Thyroid gland (tissue), 4 donors: ENCODE measurements around the gene ZNF536. TPM values are rescaled to one million over a fixed set of nuclear protein-coding genes. Genes with fewer than 3 reads are reported as not detected.

Source experiments
- DNase-seq, 2 donors: peaks; one replicate each; pipeline ENCODE4 v3.0.0-alpha.2; 2019
- H3K27ac ChIP-seq, 3 donors: fragments of 200-600 bp; sonication (generic); 1 replicate in 2 of 3; 2 replicates in 1 of 3; pipeline ENCODE4 v1.5.1; 2016 to 2019; ENCODE audit warnings: mild to moderate bottlenecking in 1 of 3, moderate library complexity in 1 of 3
- H3K27me3 ChIP-seq: fragments of 200-600 bp; sonication (generic); one replicate; pipeline ENCODE4 v1.5.1; 2019
- H3K36me3 ChIP-seq, 2 donors: fragments of 200-600 bp; sonication (generic); one replicate each; pipeline ENCODE4 v1.5.1; 2016 to 2019
- H3K4me1 ChIP-seq, 2 donors: fragments of 200-600 bp; sonication (generic); one replicate each; pipeline ENCODE4 v1.5.1; 2017 to 2019
- H3K4me3 ChIP-seq, 3 donors: fragments of 200-600 bp; sonication (generic); replicated peaks in 1 of 3; 1 replicate in 2 of 3; 2 replicates in 1 of 3; pipeline ENCODE4 v1.5.1; 2016; ENCODE audit warnings: mild to moderate bottlenecking in 1 of 3
- H3K9me3 ChIP-seq: fragments of 200-600 bp; sonication (generic); one replicate; pipeline ENCODE4 v1.5.1; 2017
- POLR2A ChIP-seq, 2 donors: fragments of 450-650 bp; IDR thresholded peaks; one replicate each; pipeline ENCODE4 v1.6.1; 2017; ENCODE audit warnings: antibody characterized with exemption in 2 of 2, mild to moderate bottlenecking in 2 of 2, moderate library complexity in 1 of 2
- WGBS, 2 donors: methylation state at CpG; one replicate each; pipeline ENCODE4 v1.1.5; 2017; 5-methylcytosine and 5-hydroxymethylcytosine counted together
- intact Hi-C: fragments of 100-400 bp; cut with DNase I; formaldehyde crosslinking; loops from one replicate; pipeline ENCODE4 v1.15.1; 2023
- total RNA-seq, 4 donors: library from RNA; depleted of rRNA; stranded (reverse); fragments of >200 nt; gene quantifications; one replicate each; pipeline ENCODE4 v1.2.3, GENCODE V29; 2016
- TF ChIP-seq, protein P1 (sequence below), 6 experiments: fragments of 200-600 bp in 3 of 6; fragments of 450-650 bp in 3 of 6; sonication (generic) in 3 of 6; IDR thresholded peaks; one replicate each; pipeline ENCODE4 v1.5.1; 2016 to 2019; ENCODE audit warnings: antibody characterized with exemption in 6 of 6, mild to moderate bottlenecking in 2 of 6, inconsistent platforms in 1 of 6, moderate library complexity in 1 of 6

Gene ZNF536
- total RNA-seq, 4 donors from 2014 or later = 1.1 to 10.8 (median 5.3) TPM

DNA sequence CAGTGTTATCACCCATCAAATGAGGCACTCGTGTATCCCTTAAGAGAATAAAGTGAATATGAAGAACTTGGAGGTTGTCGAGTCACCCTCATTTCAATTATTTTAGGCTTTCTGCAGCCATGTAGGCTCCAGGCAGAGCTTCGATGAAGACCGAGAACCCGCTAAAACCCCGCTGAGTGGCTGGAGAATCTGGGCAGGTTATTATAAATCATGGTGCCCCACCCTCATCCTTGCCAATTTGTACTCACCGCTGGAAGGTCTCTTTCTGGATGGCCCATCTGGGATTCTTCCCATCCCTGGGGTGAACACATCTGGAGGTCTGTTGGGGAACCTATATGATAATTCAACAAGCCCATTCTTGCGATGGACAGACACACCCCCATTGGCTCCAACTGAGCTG is 190.8 kb downstream of the ZNF536 start:
- no peak overlapping the region for H3K4me3 ChIP-seq
- H3K4me1 ChIP-seq = no peaks in the 10 kb centered on the region
- no peaks in the 10 kb centered on the region for H3K36me3 ChIP-seq
- intact Hi-C loops = no loop called here
- no peak overlapping the region for H3K27ac ChIP-seq
- TF ChIP-seq POLR2A (IDR thresholded peaks at IDR 0.05) = no peak
- TF ChIP-seq, protein P1, sequence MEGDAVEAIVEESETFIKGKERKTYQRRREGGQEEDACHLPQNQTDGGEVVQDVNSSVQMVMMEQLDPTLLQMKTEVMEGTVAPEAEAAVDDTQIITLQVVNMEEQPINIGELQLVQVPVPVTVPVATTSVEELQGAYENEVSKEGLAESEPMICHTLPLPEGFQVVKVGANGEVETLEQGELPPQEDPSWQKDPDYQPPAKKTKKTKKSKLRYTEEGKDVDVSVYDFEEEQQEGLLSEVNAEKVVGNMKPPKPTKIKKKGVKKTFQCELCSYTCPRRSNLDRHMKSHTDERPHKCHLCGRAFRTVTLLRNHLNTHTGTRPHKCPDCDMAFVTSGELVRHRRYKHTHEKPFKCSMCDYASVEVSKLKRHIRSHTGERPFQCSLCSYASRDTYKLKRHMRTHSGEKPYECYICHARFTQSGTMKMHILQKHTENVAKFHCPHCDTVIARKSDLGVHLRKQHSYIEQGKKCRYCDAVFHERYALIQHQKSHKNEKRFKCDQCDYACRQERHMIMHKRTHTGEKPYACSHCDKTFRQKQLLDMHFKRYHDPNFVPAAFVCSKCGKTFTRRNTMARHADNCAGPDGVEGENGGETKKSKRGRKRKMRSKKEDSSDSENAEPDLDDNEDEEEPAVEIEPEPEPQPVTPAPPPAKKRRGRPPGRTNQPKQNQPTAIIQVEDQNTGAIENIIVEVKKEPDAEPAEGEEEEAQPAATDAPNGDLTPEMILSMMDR (IDR thresholded peaks at IDR 0.05) = no peak
- DNase-seq = no peak
- no peaks in the 10 kb centered on the region for H3K9me3 ChIP-seq
- no peaks in the 10 kb centered on the region for H3K27me3 ChIP-seq
- WGBS, 2 donors = 93 to 97% methylated on average over 8 of the region's 8 CpGs

DNA sequence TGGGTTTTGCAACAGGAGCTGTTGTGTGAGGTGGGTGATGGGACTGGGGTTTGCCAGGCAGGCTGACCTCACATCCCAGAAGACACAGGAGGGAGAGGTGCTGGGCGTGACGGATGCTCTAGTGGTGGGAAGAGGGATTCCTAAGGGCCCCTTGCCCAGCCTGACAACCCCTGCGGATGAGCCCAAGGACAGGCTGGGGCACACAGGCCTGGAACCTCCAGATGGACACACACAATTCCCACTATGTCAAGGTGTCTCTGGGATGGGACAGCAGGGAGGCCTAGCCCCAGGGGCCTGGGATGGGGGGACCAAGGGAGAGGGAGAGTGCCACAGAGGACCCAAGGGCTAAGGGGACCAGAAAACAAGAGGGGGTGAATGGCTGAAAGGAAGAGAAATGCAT is 191.5 kb downstream of the ZNF536 start:
- intact Hi-C loops = no loop called here
- Histone ChIP-seq H3K9me3 (no peaks in the 10 kb centered on the region), H3K27ac (no peak overlapping the region), H3K4me1 (no peaks in the 10 kb centered on the region), H3K27me3 (no peaks in the 10 kb centered on the region), H3K36me3 (no peaks in the 10 kb centered on the region), H3K4me3 (no peak overlapping the region)
- TF ChIP-seq POLR2A (IDR thresholded peaks at IDR 0.05) = no peak
- TF ChIP-seq, protein P1 (IDR thresholded peaks at IDR 0.05) = no peak
- no peak for DNase-seq
- WGBS, 2 donors = 88 to 89% methylated on average over 3 of the region's 3 CpGs

- TF ChIP-seq POLR2A (IDR thresholded peaks at IDR 0.05) = no peak
- TF ChIP-seq, protein P1 (IDR thresholded peaks at IDR 0.05) = no peak
- no peaks in the 10 kb centered on the region for H3K36me3 ChIP-seq
- H3K4me1 ChIP-seq = no peaks in the 10 kb centered on the region
- DNase-seq = no peak
- H3K4me3 ChIP-seq = no peak overlapping the region
- H3K9me3 ChIP-seq = no peaks in the 10 kb centered on the region
- H3K27me3 ChIP-seq = no peaks in the 10 kb centered on the region
- H3K27ac ChIP-seq = no peak overlapping the region
- 70 to 77% methylated on average over 7 to 11 of the region's 11 CpGs for WGBS, 2 donors
- intact Hi-C loops = no loop called here
These were observed 192.4 kb downstream of the ZNF536 start for GRCh38 chr19:30564551-30565011.

DNA sequence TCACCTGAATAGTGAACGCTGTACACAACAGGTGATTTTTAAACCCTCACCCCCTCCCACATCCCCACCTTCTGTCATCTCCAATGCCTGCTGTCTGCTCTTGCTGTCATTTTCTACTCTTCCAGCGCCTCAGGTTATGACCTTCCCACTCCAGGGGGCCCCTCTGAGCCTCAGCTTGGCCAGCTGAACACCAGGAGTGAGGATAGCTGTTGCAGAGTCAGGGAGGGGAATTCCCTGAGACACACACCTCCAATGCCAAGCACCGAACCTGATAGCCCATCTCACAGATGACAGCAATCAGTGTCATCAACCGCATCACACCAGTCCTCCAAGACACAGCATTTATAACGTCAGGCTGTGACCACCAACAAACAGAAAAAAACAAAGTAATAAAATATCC is 193.5 kb downstream of the ZNF536 start:
- no peaks in the 10 kb centered on the region for H3K4me1 ChIP-seq
- H3K4me3 ChIP-seq = no peak overlapping the region
- WGBS, 2 donors = 59 to 64% methylated on average over 5 of the region's 5 CpGs
- H3K36me3 ChIP-seq = no peaks in the 10 kb centered on the region
- DNase-seq = no peak
- H3K27ac ChIP-seq = no peak overlapping the region
- intact Hi-C loops = no loop called here
- no peaks in the 10 kb centered on the region for H3K27me3 ChIP-seq
- TF ChIP-seq POLR2A (IDR thresholded peaks at IDR 0.05) = no peak
- no peaks in the 10 kb centered on the region for H3K9me3 ChIP-seq

- Histone ChIP-seq H3K27me3 (no peaks in the 10 kb centered on the region), H3K4me3 (no peak overlapping the region), H3K36me3 (no peaks in the 10 kb centered on the region), H3K27ac (no peak overlapping the region), H3K4me1 (no peaks in the 10 kb centered on the region), H3K9me3 (no peaks in the 10 kb centered on the region)
- no peak for TF ChIP-seq POLR2A (IDR thresholded peaks at IDR 0.05)
- TF ChIP-seq, protein P1 (IDR thresholded peaks at IDR 0.05) = no peak
- 88 to 90% methylated on average over 17 to 20 of the region's 22 CpGs for WGBS, 2 donors
- intact Hi-C loops = no loop called here
- DNase-seq = no peak
These were observed 194.7 kb downstream of the ZNF536 start for GRCh38 chr19:30566681-30567420.
